Glutamatergic neuron (in vitro differentiated cells): ENCODE measurements around the gene SYNDIG1. TPM values are rescaled to one million over a fixed set of nuclear protein-coding genes. Genes with fewer than 3 reads are reported as not detected.

Source experiments
- DNase-seq: peaks from one replicate; pipeline ENCODE4 v3.0.0; 2022
- H3K27ac Mint-ChIP-seq: one replicate; pipeline ENCODE4 v1.8.0; 2020; ENCODE audit warnings: mild to moderate bottlenecking, mixed read lengths, inconsistent platforms; ENCODE audit not compliant: unreplicated experiment
- H3K27me3 Mint-ChIP-seq: one replicate; pipeline ENCODE4 v1.8.0; 2020; ENCODE audit warnings: mild to moderate bottlenecking, moderate library complexity, mixed read lengths, inconsistent platforms; ENCODE audit not compliant: unreplicated experiment
- H3K36me3 Mint-ChIP-seq: one replicate; pipeline ENCODE4 v1.8.0; 2020; ENCODE audit warnings: mild to moderate bottlenecking, mixed read lengths, inconsistent platforms; ENCODE audit not compliant: unreplicated experiment
- H3K4me1 Mint-ChIP-seq: one replicate; pipeline ENCODE4 v1.8.0; 2020; ENCODE audit warnings: mild to moderate bottlenecking, low read depth, mixed read lengths, inconsistent platforms; ENCODE audit not compliant: unreplicated experiment
- H3K4me3 Mint-ChIP-seq: one replicate; pipeline ENCODE4 v1.8.0; 2020; ENCODE audit warnings: mild to moderate bottlenecking, mixed read lengths, inconsistent platforms; ENCODE audit not compliant: unreplicated experiment
- H3K9me3 Mint-ChIP-seq: one replicate; pipeline ENCODE4 v1.8.0; 2020; ENCODE audit warnings: mild to moderate bottlenecking, moderate library complexity, mixed read lengths, inconsistent platforms; ENCODE audit not compliant: unreplicated experiment
- total RNA-seq: library from RNA; stranded (reverse); fragmentation: NEBNext Ultra II Directional; extraction: Animal tissue kit (Norgen Biotek cat#: 25700); gene quantifications from one replicate; pipeline ENCODE4 v1.2.1, GENCODE V29; 2021; ENCODE audit not compliant: unreplicated experiment
- TF ChIP-seq, protein P1 (sequence below): fragments of 200-600 bp; sonication (generic); IDR thresholded peaks from one replicate; pipeline ENCODE4 v1.5.0; 2021; ENCODE audit not compliant: partially characterized antibody, unreplicated experiment

SYNDIG1 gene
- total RNA-seq, 1 donor from 2014 or later = 10.4 TPM

GRCh38 chr20:24668791-24669190 lies 199.4 kb downstream of the SYNDIG1 start:
- Mint-ChIP-seq H3K4me3 (no peak overlapping the region), H3K9me3 (peaks cover 10% of the 10 kb centered on the region), H3K27ac (no peak overlapping the region), H3K36me3 (no peaks in the 10 kb centered on the region), H3K27me3 (peaks cover 8% of the 10 kb centered on the region), H3K4me1 (peaks cover 3% of the 10 kb centered on the region)
- TF ChIP-seq, protein P1, sequence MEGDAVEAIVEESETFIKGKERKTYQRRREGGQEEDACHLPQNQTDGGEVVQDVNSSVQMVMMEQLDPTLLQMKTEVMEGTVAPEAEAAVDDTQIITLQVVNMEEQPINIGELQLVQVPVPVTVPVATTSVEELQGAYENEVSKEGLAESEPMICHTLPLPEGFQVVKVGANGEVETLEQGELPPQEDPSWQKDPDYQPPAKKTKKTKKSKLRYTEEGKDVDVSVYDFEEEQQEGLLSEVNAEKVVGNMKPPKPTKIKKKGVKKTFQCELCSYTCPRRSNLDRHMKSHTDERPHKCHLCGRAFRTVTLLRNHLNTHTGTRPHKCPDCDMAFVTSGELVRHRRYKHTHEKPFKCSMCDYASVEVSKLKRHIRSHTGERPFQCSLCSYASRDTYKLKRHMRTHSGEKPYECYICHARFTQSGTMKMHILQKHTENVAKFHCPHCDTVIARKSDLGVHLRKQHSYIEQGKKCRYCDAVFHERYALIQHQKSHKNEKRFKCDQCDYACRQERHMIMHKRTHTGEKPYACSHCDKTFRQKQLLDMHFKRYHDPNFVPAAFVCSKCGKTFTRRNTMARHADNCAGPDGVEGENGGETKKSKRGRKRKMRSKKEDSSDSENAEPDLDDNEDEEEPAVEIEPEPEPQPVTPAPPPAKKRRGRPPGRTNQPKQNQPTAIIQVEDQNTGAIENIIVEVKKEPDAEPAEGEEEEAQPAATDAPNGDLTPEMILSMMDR = no peak
- no peak for DNase-seq

DNA sequence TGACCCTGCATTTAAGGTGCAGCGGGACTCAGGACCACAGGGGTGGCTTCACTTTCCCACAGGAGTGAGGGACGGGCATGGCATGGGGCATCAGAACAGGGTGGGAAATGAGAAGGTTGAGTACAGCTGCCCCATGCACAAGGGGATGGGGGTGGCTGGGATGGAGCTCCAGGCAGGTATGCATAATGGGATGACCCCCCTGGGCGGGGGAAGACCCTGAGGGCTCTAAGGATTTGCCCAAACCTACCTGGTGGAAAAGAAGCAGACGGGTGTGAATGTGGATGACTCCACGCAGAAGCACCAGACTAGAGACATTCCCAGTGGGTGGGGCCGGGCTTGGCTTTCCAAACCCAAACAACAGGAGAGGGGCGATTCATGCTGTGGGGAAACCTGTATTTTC lies 200.3 kb downstream of the SYNDIG1 start:
- H3K27me3 Mint-ChIP-seq = peaks cover 12% of the 10 kb centered on the region
- H3K27ac Mint-ChIP-seq = no peak overlapping the region
- TF ChIP-seq, protein P1 = no peak

DNA sequence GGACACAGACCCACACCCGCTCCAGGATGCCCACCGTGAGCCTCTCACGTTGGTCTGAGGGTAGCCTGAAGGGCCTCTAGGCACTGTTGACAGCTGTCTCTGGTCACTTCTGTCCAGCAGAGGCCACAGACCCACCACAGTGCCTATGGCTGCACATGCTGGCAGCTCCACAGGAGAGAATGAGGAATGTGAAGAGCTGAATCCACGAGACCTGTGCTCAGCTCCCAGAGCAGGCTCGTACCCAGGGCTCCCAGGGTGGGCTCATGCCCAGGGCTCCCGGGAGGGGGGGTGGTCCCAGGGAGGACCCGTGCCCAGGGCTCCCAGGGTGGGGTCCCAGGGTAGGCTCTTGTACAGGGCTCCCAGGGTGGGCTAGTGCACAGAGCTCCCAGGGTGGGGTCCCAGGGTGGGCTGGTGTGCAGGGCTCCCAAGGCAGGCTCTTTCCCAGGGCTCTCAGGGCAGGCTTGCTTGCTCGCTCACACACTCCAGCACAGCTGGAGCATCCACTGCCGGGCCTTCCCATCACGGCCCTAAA lies 201.0 kb downstream of the SYNDIG1 start:
- no peak for DNase-seq
- no peak overlapping the region for H3K27ac Mint-ChIP-seq
- TF ChIP-seq, protein P1 = no peak
- H3K4me1 Mint-ChIP-seq = peaks cover 3% of the 10 kb centered on the region
- no peak overlapping the region for H3K4me3 Mint-ChIP-seq
- H3K9me3 Mint-ChIP-seq = peaks cover 9% of the 10 kb centered on the region
- peaks cover 11% of the 10 kb centered on the region for H3K27me3 Mint-ChIP-seq
- no peaks in the 10 kb centered on the region for H3K36me3 Mint-ChIP-seq

More for the DNA sequence above, 200.3 kb downstream of the SYNDIG1 start:
- no peaks in the 10 kb centered on the region for H3K36me3 Mint-ChIP-seq
- peaks cover 9% of the 10 kb centered on the region for H3K9me3 Mint-ChIP-seq
- no peak overlapping the region for H3K4me3 Mint-ChIP-seq
- no peak for DNase-seq
- H3K4me1 Mint-ChIP-seq = peaks cover 3% of the 10 kb centered on the region

GRCh38 chr20:24670981-24671380 lies 201.6 kb downstream of the SYNDIG1 start:
- TF ChIP-seq, protein P1 = no peak
- H3K27me3 Mint-ChIP-seq = peaks cover 11% of the 10 kb centered on the region
- H3K4me1 Mint-ChIP-seq = peaks cover 3% of the 10 kb centered on the region
- H3K36me3 Mint-ChIP-seq = no peaks in the 10 kb centered on the region
- H3K27ac Mint-ChIP-seq = no peak overlapping the region
- no peak for DNase-seq
- H3K4me3 Mint-ChIP-seq = no peak overlapping the region
- peaks cover 11% of the 10 kb centered on the region for H3K9me3 Mint-ChIP-seq

DNA sequence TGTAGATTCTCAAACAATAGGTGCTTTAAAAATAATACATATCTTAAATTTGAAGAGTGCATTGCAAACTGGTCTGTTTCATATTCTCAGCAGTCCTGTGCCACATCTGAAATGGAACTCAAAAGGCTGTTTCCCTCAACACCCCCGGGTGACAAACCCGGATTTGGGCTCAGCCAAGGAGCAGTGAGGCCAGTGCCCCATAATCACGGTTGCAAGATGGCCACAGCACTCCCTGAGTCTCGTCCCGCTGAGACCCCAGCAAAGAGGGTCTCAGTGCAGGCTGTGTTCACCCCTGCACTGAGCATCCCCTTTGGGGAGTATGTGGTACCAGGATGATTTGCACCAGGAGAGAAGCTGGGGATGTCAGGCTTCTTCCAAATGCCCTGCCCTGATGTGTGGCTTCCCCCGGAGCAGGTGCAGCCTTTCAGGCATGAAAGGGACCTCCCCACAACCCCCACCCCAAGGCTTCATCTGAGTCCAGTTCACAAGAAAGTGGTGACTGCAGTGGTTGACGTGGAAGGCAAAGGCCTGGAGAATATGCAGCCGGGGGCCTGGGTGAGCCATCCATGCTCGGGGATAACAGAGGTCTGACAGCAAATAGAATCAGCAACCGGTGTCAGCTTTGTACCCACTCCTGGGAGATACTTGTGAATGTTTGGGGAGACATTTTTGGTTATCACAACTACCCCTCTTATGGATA lies 202.9 kb downstream of the SYNDIG1 start:
- H3K4me3 Mint-ChIP-seq = no peak overlapping the region
- no peaks in the 10 kb centered on the region for H3K36me3 Mint-ChIP-seq
- H3K27ac Mint-ChIP-seq = no peak overlapping the region
- H3K4me1 Mint-ChIP-seq = peaks cover 3% of the 10 kb centered on the region
- no peak for DNase-seq
- peaks cover 9% of the 10 kb centered on the region for H3K9me3 Mint-ChIP-seq
- TF ChIP-seq, protein P1 = no peak
- H3K27me3 Mint-ChIP-seq = peaks cover 11% of the 10 kb centered on the region
